Mucosa of rectum (tissue), 2 donors: ENCODE results near the gene ST6GALNAC4.

ENCODE experiments used
- H3K27ac ChIP-seq, 2 donors: one replicate each; pipeline ENCODE4 v1.7.0; 2013; ENCODE audit warnings: inconsistent platforms in 2 of 2, low read depth in 2 of 2, low read length in 2 of 2
- H3K27me3 ChIP-seq, 2 donors: one replicate each; pipeline ENCODE4 v1.7.0; 2013; ENCODE audit warnings: low read length in 2 of 2; ENCODE audit not compliant: control insufficient read depth in 2 of 2, insufficient read depth in 2 of 2
- H3K36me3 ChIP-seq, 2 donors: one replicate each; pipeline ENCODE4 v1.7.0; 2013; ENCODE audit warnings: low read length in 2 of 2; ENCODE audit not compliant: control insufficient read depth in 2 of 2, insufficient read depth in 2 of 2
- H3K4me1 ChIP-seq, 2 donors: one replicate each; pipeline ENCODE4 v1.7.0; 2013; ENCODE audit warnings: low read length in 2 of 2, mild to moderate bottlenecking in 1 of 2; ENCODE audit not compliant: control insufficient read depth in 2 of 2, insufficient read depth in 2 of 2
- H3K4me3 ChIP-seq, 2 donors: one replicate each; pipeline ENCODE4 v1.7.0; 2013; ENCODE audit warnings: low read length in 2 of 2
- H3K9ac ChIP-seq, 2 donors: one replicate each; pipeline ENCODE4 v1.7.0; 2013; ENCODE audit warnings: low read length in 2 of 2, low read depth in 1 of 2, mild to moderate bottlenecking in 1 of 2
- H3K9me3 ChIP-seq, 2 donors: one replicate each; pipeline ENCODE4 v1.7.0; 2013; ENCODE audit warnings: low read length in 2 of 2; ENCODE audit not compliant: control insufficient read depth in 2 of 2
- donor health status: healthy.
- donor health status: Normal muscosa, but diverticular disease.

Gene ST6GALNAC4

DNA sequence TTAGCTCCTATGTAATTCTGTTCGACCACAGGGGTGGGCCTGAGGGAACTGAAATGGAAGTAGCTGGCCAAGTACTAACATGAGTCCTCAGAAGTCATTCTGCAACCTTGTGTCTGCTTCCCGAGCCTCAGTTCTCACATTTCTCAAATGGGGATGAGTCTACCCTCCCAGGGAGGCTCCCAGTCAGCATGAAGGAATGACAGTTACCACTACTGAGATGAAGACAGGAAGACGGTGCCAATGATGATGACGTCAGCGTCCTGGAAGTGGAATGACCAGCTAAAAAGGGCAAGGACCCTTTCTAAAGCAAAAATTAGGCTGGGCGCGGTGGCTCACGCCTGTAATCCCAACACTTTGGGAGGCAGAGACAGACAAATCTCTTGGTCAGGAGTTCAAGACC is 6.9 kb upstream of the ST6GALNAC4 start:
- Histone ChIP-seq H3K4me1 (peaks cover 26 to 31% of the 10 kb centered on the region in 2 donors), H3K36me3 (no peaks in the 10 kb centered on the region), H3K27me3 (peaks cover 20 to 37% of the 10 kb centered on the region in 2 donors)

DNA sequence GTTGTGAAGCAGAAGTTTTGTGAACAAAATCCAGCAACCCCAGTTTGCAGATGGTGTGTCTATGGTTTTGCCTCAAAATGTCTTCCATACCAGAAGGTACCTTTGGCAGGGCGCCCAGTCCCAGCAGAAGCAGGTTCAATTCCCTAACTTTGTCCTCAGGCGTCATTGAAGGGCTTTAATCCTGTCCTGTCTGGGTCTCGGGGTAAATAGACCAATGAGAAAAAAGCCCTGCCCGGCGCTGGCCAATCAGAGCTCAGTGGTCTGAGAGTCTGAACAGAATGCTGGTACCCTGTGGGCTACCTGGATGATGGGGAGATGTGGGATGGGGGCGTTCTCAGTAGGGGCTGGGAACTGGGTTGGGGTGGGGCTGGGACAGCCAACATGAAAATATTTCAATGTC is 6.2 kb upstream of the ST6GALNAC4 start:
- H3K36me3 ChIP-seq, result no peaks in the 10 kb centered on the region
- H3K9me3 ChIP-seq, result no peaks in the 10 kb centered on the region
- peaks cover 13 to 31% of the 10 kb centered on the region in 2 donors for H3K27me3 ChIP-seq
- no peak overlapping the region for H3K9ac ChIP-seq
- H3K4me3 ChIP-seq, result no peak overlapping the region
- peaks cover 26 to 27% of the 10 kb centered on the region in 2 donors for H3K4me1 ChIP-seq
- H3K27ac ChIP-seq, result no peak overlapping the region

More for the DNA sequence above, 6.9 kb upstream of the ST6GALNAC4 start:
- Histone ChIP-seq H3K9ac (no peak overlapping the region), H3K27ac (no peak overlapping the region), H3K4me3 (no peak overlapping the region), H3K9me3 (no peaks in the 10 kb centered on the region)

GRCh38 chr9:127921557-127922120 is 4.8 kb upstream of the ST6GALNAC4 start:
- peaks cover 17 to 21% of the 10 kb centered on the region in 2 donors for H3K4me1 ChIP-seq
- no peak overlapping the region for H3K9ac ChIP-seq
- no peak overlapping the region for H3K27ac ChIP-seq
- H3K9me3 ChIP-seq, result no peaks in the 10 kb centered on the region
- no peaks in the 10 kb centered on the region for H3K36me3 ChIP-seq
- H3K4me3 ChIP-seq, result no peak overlapping the region
- peaks cover 9 to 24% of the 10 kb centered on the region in 2 donors for H3K27me3 ChIP-seq

DNA sequence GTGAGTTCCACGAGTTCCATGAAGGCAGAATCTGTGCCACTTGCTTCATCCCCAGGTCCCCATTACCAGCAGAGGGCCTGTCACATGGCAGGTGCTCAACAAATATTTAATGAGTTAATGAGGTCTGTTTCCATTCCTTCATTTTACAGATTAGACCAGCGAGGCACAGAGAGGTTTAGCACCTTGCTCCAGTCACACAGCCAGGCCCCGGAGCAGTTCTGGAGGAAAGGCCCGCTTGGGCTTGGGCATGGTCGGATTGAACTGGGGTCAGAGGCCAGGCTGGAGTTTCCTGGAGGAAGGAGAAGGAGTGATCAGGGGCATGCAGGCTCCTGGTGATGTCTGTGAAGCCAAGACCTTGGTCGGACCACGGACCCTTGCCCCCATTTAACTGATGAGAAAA is 4.0 kb upstream of the ST6GALNAC4 start:
- no peak overlapping the region for H3K9ac ChIP-seq
- H3K4me1 ChIP-seq, result peaks cover 24 to 28% of the 10 kb centered on the region in 2 donors
- H3K4me3 ChIP-seq, result no peak overlapping the region
- H3K9me3 ChIP-seq, result no peaks in the 10 kb centered on the region
- H3K27me3 ChIP-seq, result peaks cover 8 to 20% of the 10 kb centered on the region in 2 donors
- H3K27ac ChIP-seq, result no peak overlapping the region
- no peaks in the 10 kb centered on the region for H3K36me3 ChIP-seq

DNA sequence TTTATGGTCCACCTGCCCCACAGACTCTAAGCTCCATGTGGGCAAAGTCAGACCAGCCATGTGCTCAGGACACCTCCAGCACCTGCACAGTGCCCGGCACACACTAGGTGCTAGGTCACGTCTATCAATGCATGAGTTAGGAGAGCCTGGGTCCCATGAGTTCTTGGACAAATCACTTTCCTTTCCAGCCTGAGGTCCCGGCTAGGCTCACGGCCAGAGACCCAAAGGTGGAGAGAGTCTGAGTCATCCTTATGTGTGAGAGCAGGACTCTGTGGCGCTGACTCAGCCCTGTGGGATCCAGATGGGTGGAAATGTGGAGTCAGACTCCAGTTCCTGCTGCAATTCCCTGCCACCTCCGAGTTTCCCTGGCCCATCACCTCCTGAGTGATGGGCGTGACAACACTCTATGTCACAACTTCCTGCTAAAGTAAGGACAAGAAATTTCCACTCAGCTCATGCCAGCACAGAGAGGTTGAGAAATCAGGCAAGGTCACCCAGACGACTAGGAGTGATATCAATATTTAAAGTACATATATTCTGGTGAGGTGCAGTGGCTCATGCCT is 2.5 kb upstream of the ST6GALNAC4 start:
- Histone ChIP-seq H3K9me3 (no peaks in the 10 kb centered on the region), H3K9ac (no peak overlapping the region), H3K4me1 (peaks cover 37 to 42% of the 10 kb centered on the region in 2 donors), H3K36me3 (no peaks in the 10 kb centered on the region), H3K4me3 (no peak overlapping the region), H3K27me3 (peaks cover 2 to 11% of the 10 kb centered on the region in 2 donors), H3K27ac (peak overlapping the region; percentile 52 to 68)

- Histone ChIP-seq H3K9me3 (no peaks in the 10 kb centered on the region), H3K27ac (peak overlapping the region; percentile 52 to 68), H3K4me3 (no peak overlapping the region), H3K36me3 (peaks cover 0 to 2% of the 10 kb centered on the region in 2 donors), H3K4me1 (peaks cover 37 to 46% of the 10 kb centered on the region in 2 donors), H3K9ac (no peak overlapping the region), H3K27me3 (peaks cover 2 to 5% of the 10 kb centered on the region in 2 donors)
These were observed 1.6 kb upstream of the ST6GALNAC4 start for GRCh38 chr9:127918183-127919107.

GRCh38 chr9:127917603-127918002 is 762 bp upstream of the ST6GALNAC4 start:
- Histone ChIP-seq H3K9me3 (no peaks in the 10 kb centered on the region), H3K9ac (peak overlapping the region in 1 of 2 donors; percentile 42), H3K4me3 (peak overlapping the region; percentile 11 to 54)

DNA sequence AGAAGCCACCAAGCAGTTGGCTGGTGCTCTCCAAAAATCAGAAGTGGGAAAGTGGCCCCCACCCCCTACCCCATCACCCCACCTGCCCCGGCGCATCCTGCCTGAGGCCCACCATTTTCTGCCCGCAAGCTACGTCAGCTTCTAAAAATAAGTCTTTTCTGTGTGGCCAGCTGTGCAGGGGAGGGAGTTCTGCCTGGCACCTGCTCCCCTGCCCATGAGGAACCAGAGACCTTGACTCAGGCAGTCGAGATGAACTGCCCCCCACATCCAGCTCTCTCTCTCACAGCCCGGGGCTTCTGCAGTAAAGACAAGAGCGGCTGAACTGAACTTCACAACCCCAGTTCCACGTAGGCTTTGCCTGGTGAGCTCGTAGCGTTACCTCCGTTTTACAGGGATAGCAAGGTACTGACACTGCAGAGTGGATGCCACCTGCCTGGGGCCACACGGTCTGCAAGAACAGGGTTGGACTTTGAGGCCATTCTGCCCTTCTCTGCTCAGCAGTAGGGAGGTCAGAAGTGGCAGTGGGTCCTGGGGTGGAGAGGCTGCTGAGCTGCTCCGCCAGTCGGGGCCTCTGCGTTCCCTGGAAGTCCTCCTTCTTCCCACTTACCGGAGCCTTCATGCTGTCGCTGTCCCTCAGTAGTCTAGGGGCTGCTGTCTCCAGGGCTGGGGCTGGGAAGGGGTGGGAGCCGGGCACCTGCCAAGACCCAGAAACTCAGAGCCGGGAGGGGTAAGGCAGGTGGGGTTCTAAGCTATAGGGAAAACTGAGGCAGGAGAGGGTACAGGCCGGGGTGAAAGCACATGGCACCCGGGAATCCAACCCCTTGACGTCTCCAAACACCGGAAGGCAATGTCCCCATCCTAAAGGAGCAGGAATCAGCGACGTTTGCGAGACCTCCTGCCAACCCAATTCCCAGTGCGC is 781 bp downstream of the ST6GALNAC4 start:
- peaks cover 9 to 10% of the 10 kb centered on the region in 2 donors for H3K36me3 ChIP-seq
- H3K4me3 ChIP-seq, result peak overlapping the region; percentile 78 to 86
- H3K27me3 ChIP-seq, result no peaks in the 10 kb centered on the region
- H3K9ac ChIP-seq, result peak overlapping the region; percentile 79 to 80
- H3K9me3 ChIP-seq, result no peaks in the 10 kb centered on the region
- H3K27ac ChIP-seq, result peak overlapping the region; percentile 75 to 80
- H3K4me1 ChIP-seq, result peaks cover 46 to 54% of the 10 kb centered on the region in 2 donors

More at GRCh38 chr9:127917603-127918002, 762 bp upstream of the ST6GALNAC4 start:
- Histone ChIP-seq H3K27ac (peak overlapping the region in 1 of 2 donors; percentile 61), H3K27me3 (no peaks in the 10 kb centered on the region), H3K4me1 (peaks cover 38 to 47% of the 10 kb centered on the region in 2 donors), H3K36me3 (peaks cover 0 to 2% of the 10 kb centered on the region in 2 donors)

GRCh38 chr9:127915325-127915752 is 1.5 kb downstream of the ST6GALNAC4 start:
- Histone ChIP-seq H3K4me3 (peak overlapping the region; percentile 47 to 48), H3K9ac (no peak overlapping the region)

More at GRCh38 chr9:127915325-127915752, 1.5 kb downstream of the ST6GALNAC4 start:
- peaks cover 53 to 60% of the 10 kb centered on the region in 2 donors for H3K4me1 ChIP-seq
- peak overlapping the region; percentile 75 to 80 for H3K27ac ChIP-seq
- H3K9me3 ChIP-seq, result no peaks in the 10 kb centered on the region
- peaks cover 10 to 11% of the 10 kb centered on the region in 2 donors for H3K36me3 ChIP-seq
- no peaks in the 10 kb centered on the region for H3K27me3 ChIP-seq
